Astrocyte (in vitro differentiated cells and primary cell): ENCODE results near the gene RTN3.

ENCODE experiments used
- CTCF ChIP-seq: IDR thresholded peaks from 2 replicates; pipeline ENCODE4 v1.5.1; 2011; ENCODE audit warnings: low read depth, mild to moderate bottlenecking, inconsistent platforms, low read length, moderate library complexity; ENCODE audit not compliant: insufficient read depth
- EZH2 ChIP-seq: IDR thresholded peaks from 2 replicates; pipeline ENCODE4 v1.6.1; 2012; ENCODE audit warnings: mild to moderate bottlenecking, low read length, inconsistent platforms; ENCODE audit not compliant: insufficient read depth

GRCh38 chr11:63683133-63683991 lies 2.1 kb downstream of the RTN3 start:
- no peak for TF ChIP-seq CTCF
- TF ChIP-seq EZH2: no peak
